ENCODE data around the gene MAPK14. TPM values are rescaled to one million over a fixed set of nuclear protein-coding genes. Genes with fewer than 3 reads are reported as not detected.

Gene MAPK14
- total and polyA plus RNA-seq, 2 of the 4 experiments (the other 2 are of a cell fraction) = 28.4 to 74.4 TPM

DNA sequence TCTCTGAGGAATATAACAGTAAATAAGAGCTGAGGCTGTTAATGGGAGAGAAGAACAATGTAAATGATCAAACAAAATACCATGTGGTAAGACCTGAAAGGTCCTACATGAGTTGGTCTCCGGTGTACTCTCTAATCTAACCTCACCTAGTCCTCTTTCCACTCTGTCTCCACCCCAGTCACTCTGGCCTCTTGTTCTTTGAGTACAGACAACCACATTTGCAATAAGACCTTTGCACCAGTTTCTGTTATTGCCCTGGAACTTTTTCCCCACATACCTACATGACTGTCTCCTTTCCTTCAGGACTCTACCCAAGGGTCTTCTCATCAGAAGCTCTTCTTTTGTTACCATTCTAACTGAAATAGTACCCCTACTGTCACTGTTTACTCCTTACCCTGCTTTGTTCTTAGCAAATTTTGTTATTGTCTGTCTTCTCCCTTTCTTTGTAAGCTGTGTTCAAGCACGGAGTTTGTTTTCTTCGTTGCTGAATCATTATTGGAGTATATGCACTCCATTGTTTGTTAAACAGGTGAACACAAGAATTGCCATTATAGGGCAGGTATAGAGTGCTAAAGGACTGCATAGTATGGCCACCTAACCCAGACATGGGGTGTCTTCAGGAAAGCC is 37.3 kb downstream of the MAPK14 start:
- Histone ChIP-seq H3K18ac (ENCODE audit: low read depth, low read length) (no peak overlapping the region; the same call in 1 of the 2 replicates), H3K9ac (ENCODE audit: low read depth, low read length) (no peak overlapping the region), H3K27me3 (ENCODE audit: control insufficient read depth, insufficient read depth, low read length) (no peaks in the 10 kb centered on the region), H2BK20ac (ENCODE audit: low read depth, low read length) (no peak overlapping the region), H3K4me3 (ENCODE audit: insufficient read depth, low read depth, low read length) (no peak overlapping the region), H4K20me1 (ENCODE audit: insufficient read depth, low read length) (peaks cover 58% of the 10 kb centered on the region), H3K9me3 (ENCODE audit: control insufficient read depth, insufficient read depth, low read length) (no peaks in the 10 kb centered on the region), H2BK5ac (ENCODE audit: low read depth, low read length, poor library complexity, severe bottlenecking) (no peak overlapping the region), H3K23ac (ENCODE audit: low read depth, low read length) (no peak overlapping the region), H2AK5ac (ENCODE audit: low read depth, low read length) (no peak overlapping the region), H3K27ac (ENCODE audit: insufficient read depth, low read length) (no peak overlapping the region), H2BK120ac (ENCODE audit: low read depth, low read length) (no peak overlapping the region), H2AK9ac (replicated peaks; ENCODE audit: low read depth, low read length, poor library complexity) (no peak overlapping the region), H3K9me1 (ENCODE audit: insufficient read depth, low read length) (peaks cover 6% of the 10 kb centered on the region), H3K14ac (replicated peaks; ENCODE audit: low read depth, low read length) (no peak overlapping the region), H4K5ac (ENCODE audit: low read depth, low read length) (no peak overlapping the region), H3K4me1 (ENCODE audit: control insufficient read depth, insufficient read depth, low read length) (peaks cover 9% of the 10 kb centered on the region), H3K79me1 (ENCODE audit: low read depth in 1 of 2, low read length in 2 of 2) (peaks cover 31 to 77% of the 10 kb centered on the region in 2 experiments), H3K56ac (ENCODE audit: extremely low read depth, insufficient read depth, low read length) (no peak overlapping the region), H3K36me3 (ENCODE audit: control insufficient read depth, insufficient read depth, low read length) (peaks cover 4% of the 10 kb centered on the region), H3K4me2 (ENCODE audit: low read depth, low read length) (no peak overlapping the region), H3K4ac (ENCODE audit: low read depth, low read length) (no peak overlapping the region), H2AFZ (replicated peaks; ENCODE audit: low read length, poor library complexity) (no peak overlapping the region), H2BK15ac (ENCODE audit: low read depth, low read length) (no peak overlapping the region), H4K91ac (ENCODE audit: insufficient read depth, low read depth, low read length) (no peak overlapping the region), H4K8ac (ENCODE audit: low read depth in 2 of 2, low read length in 2 of 2) (no peak overlapping the region)
- no peak for DNase-seq
- in situ Hi-C loops (cut with MboI; ENCODE audit: low sequenced_read_pairs) = no loop called here
- intact Hi-C loops (cut with micrococcal nuclease) = loop anchor here (5.0 kb wide), 1 partner anchor 38 kb away; the partner anchor contains the start of gene MAPK14
- WGBS, 2 experiments (ENCODE audit: extremely low coverage in 2 of 2, insufficient read length in 1 of 2) = no CpG with 5 or more reads among the region's 3 CpGs
- ChIA-PET CTCF (no interaction called here), POLR2A (ENCODE audit: unreplicated experiment) (no interaction called here)
- TF ChIP-seq CHD1 (IDR thresholded peaks at IDR 0.05; ENCODE audit: low read depth, low read length) (no peak), BHLHE40 (IDR thresholded peaks at IDR 0.05; ENCODE audit: low read depth, low read length) (no peak), RCOR1 (IDR thresholded peaks at IDR 0.05; ENCODE audit: insufficient replicate concordance, low read length) (no peak), RFX5 (IDR thresholded peaks at IDR 0.05; ENCODE audit: low read depth, low read length) (no peak), SMC3 (IDR thresholded peaks at IDR 0.05; ENCODE audit: low read depth, low read length) (no peak), RAD21 (IDR thresholded peaks at IDR 0.05; ENCODE audit: low read length) (no peak), FOS (IDR thresholded peaks at IDR 0.05; ENCODE audit: low read depth, low read length) (no peak), MAZ (IDR thresholded peaks at IDR 0.05; ENCODE audit: borderline replicate concordance, low read depth, low read length) (no peak)
- TF ChIP-seq, protein P1, sequence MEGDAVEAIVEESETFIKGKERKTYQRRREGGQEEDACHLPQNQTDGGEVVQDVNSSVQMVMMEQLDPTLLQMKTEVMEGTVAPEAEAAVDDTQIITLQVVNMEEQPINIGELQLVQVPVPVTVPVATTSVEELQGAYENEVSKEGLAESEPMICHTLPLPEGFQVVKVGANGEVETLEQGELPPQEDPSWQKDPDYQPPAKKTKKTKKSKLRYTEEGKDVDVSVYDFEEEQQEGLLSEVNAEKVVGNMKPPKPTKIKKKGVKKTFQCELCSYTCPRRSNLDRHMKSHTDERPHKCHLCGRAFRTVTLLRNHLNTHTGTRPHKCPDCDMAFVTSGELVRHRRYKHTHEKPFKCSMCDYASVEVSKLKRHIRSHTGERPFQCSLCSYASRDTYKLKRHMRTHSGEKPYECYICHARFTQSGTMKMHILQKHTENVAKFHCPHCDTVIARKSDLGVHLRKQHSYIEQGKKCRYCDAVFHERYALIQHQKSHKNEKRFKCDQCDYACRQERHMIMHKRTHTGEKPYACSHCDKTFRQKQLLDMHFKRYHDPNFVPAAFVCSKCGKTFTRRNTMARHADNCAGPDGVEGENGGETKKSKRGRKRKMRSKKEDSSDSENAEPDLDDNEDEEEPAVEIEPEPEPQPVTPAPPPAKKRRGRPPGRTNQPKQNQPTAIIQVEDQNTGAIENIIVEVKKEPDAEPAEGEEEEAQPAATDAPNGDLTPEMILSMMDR (conservative IDR thresholded peaks at IDR 0.05; ENCODE audit: low read depth, low read length) = no peak
- TF ChIP-seq, protein P2, sequence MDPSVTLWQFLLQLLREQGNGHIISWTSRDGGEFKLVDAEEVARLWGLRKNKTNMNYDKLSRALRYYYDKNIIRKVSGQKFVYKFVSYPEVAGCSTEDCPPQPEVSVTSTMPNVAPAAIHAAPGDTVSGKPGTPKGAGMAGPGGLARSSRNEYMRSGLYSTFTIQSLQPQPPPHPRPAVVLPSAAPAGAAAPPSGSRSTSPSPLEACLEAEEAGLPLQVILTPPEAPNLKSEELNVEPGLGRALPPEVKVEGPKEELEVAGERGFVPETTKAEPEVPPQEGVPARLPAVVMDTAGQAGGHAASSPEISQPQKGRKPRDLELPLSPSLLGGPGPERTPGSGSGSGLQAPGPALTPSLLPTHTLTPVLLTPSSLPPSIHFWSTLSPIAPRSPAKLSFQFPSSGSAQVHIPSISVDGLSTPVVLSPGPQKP (IDR thresholded peaks at IDR 0.05; ENCODE audit: borderline replicate concordance, low read depth, low read length) = no peak
- ATAC-seq (ENCODE audit: low read depth) = no peak
- dilution Hi-C loops (cut with HindIII; ENCODE audit: low sequenced_read_pairs, unreplicated experiment) = no loop called here
- no TSS peak for BruUV-seq (replicated peaks)
